HG02642 (cell line): ENCODE results near the gene CARS1.
"Not testable (repeated sequence)": the region's sequence is repeated elsewhere in the genome, so short reads cannot be mapped to it uniquely, and the experiment has no call there.

Experiments
- ATAC-seq: cut with Tn5 transposase; IDR thresholded peaks from one replicate; pipeline ENCODE4 v1.9.1; 2021; ENCODE audit warnings: mild to moderate bottlenecking; ENCODE audit not compliant: unreplicated experiment, poor library complexity

CARS1 gene

DNA sequence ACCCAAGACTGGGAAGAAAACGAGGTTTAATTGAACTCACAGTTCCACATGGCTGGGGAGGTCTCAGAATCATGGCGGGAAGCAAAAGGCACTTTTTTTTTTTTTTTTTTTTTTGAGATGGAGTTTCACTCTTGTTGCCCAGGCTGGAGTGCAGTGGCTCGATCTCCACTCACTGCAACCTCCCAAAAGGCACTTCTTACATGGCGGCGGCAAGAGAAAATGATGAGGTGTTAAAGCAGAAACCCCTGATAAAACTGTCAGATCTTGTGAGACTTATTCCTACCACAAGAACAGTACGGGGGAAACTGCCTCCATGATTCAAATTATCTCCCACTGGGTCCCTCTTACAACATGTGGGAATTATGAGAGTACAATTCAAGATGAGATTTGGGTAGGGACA, 7.5 kb upstream of the CARS1 start:
- ATAC-seq: not testable (repeated sequence)

GRCh38 chr11:3063876-3064275, 6.7 kb upstream of the CARS1 start:
- ATAC-seq: not testable (repeated sequence)

- not testable (repeated sequence) for ATAC-seq
These were observed 6.2 kb upstream of the CARS1 start for GRCh38 chr11:3063432-3063831.

DNA sequence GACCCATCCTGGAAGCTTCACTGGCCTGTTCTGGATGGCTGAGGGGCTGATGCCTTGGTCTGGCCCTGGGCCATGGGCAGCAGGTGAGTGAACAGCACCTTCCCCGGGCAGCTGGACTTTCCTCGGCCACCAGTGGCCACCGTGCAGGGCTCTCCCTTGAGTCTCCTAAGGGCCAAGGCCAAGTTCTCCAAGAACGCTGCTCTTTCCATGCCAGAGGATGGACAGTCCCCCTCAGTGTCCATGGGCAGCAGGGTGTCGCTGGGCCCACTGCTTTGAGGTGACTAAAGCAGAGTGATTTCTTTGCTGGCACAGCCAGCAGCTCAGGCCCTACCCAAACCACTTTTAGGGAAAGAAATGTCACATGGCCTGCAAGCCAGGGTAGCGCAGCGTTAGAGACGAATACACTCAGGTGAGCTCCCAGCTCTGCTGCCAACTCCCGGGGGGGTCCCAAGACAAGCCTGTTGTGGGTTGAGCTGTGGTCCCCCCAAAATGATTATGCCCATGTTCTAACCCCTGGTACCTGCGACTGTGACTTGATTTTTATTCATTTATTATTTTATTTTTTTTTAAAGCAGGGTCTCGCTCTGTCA, 3.3 kb upstream of the CARS1 start:
- ATAC-seq: no peak

GRCh38 chr11:3058753-3059664, 1.8 kb upstream of the CARS1 start:
- ATAC-seq: no peak

DNA sequence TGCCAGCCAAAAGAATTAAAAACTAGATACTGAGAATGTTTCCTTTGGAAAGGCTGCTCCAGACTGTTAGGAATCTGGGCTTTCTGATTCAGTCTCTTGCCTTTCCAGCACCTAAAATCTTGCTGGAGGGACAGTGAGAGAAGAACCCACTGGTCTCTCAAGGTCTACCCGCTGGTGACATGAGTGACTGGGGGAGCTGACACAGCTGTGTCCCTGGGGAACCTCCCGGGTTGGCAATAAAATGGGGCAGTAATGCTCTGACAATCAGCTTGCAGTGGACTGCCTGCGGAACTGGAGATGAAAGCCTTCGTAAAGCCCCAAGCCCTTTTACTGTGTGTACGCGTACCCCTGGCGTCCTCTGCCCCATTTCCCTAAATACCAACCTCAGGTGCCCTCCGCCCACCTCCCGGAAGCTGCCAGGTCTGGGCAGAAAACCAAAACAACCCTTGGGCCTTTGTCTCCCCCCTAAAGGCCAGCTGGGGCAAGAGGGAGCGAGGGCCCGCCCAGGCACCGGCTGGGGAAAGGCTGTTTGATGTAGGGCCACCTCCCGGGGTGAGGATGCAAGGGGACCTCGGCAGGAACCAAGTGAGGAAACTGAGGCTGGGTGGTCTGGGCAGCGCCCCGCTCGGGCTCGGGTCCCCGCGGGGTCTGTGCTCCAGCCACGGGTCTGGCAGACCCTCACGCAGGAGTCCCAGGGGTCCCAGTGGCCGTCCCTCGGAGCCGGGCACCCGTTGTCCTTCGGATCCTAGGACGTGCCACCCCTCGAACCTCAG, 741 bp downstream of the CARS1 start:
- ATAC-seq: peak; percentile 10

- ATAC-seq: no peak
These were observed 1.3 kb downstream of the CARS1 start for GRCh38 chr11:3055891-3056290.

DNA sequence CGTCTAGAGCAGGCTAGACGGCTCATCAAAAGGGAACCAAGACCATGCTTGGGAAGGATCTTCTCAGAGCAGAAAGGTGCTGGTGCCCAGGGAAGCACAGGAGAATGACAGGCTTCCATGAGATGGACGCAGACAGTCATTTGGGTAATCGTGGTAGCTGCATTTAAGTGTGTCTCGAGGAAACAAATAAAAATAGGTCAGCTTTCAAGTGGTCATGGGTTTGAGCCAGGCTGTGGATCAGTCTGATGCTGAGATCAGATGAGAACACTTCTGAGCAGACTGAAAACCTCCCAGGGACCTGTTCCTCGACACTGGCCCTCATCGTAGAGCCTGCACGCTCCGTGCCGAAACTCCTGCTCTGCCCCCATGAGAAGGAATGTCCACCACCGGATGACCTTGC, 4.7 kb downstream of the CARS1 start:
- no peak for ATAC-seq

- no peak for ATAC-seq
These were observed 5.1 kb downstream of the CARS1 start for GRCh38 chr11:3052109-3052479.

GRCh38 chr11:3051196-3052108, 5.8 kb downstream of the CARS1 start:
- no peak for ATAC-seq

DNA sequence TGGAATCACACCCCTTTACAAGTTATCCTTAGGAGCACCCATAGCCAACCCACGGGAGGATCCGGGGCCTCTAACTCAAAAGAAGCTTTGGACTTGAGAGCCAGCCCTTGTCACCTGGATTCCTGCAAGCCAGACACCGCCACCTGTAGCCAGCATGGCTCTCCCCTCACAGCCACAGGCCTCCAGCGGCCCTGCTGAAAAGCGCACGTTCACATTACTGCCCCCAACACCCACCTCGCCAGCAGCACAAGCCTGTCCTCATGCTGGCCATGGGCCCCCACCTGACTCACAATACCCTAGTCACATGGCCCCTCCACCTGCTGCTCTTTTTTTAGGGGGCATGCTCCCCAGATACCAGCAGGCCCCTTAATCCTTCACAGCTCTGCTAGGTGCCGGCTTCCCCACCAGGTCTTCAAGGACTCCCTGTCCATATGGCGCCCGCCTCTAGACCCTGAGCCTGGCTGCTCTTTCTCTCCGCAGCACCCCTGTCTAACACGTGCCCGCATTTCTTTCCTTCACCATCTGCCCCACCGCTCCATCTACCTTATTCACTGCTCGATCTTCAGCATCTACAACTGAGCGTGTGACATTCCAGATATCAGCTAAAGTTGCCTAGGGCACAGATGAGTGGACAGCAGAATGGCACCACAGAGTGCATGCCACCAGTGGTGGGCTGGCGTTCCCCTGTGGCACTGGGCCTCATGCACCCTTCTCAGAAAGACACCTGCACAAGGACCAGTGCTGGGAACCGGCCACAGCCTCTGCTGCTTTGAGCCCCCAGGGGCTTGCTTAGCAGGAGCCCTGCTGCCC, 6.6 kb downstream of the CARS1 start:
- ATAC-seq: no peak

DNA sequence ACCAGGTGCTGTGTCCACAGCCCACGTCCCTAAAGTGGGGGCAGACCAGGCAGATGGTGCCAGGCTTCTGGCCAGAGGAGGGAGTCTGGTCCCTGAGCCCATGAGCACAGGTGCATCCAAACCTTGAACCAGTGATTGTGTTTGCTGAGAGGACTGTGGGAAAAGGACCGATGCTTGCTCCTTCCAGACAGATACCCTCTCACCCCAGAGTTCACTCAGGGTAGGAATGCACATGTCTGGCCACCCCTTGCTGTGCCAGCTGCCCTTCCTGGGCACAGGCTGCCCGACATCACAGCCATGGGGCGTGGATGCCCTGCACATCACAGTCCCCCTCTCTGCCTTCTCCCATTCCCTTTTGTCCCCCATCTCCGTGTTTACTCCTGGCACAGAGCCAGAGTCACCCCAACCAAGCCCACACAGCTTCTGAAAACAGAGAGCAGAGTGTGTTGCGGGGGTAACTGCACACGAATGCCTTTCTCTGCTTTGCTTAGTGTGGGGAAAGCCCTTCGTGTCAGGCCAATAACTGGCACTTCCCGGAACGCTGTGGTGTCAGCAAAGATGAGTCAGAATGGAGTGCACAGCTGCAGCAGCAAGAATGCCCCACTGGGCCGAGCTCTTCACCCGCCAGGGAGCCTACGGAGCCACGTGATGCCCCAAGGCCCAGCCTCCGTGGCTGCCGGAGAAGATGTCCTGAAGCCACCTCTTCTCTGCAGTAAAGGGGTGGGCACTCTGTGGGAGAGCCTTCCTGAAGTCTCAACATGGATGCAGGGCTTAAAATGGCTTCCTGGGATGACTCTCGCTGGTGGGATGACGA, 7.6 kb downstream of the CARS1 start:
- peak; percentile 89 for ATAC-seq

GRCh38 chr11:3047637-3048036, 9.6 kb downstream of the CARS1 start:
- ATAC-seq: no peak

DNA sequence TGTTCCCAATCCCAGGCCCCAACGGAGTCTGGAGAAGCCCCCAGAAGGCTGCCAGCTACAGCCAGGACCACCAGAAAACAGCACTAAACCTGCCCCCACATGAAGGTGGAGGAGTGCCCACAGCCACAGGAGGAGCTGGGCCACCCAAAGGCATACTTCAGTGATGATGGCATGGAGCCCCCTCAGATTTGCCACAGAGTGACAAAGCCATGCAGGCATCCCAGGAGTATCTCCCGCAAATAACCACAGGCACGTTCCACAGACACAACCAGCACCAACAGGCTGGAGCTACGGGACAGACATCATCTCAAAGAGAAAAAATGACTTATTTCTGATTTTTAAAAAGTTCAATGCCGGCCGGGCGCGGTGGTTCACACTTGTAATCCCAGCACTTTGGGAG, 10.6 kb downstream of the CARS1 start:
- no peak for ATAC-seq

DNA sequence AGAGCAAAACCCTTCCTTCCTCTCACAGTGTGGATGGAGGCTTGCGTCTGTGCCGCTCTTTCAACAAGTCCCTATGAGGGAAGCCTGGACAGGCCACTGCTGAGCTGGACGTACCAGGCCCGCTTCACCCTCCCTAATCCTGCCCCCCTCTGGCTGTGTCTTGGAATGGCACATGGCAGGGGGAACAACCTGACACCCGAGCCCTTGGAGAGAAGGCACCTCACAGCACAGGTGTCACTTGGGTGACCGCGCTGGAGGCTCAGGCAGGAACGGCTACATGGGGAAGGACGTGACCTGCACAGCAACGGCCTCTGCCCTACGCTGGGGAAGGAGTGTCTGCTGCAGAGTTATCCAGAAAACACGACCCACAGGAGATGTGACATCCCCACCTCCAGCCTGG, 11.0 kb downstream of the CARS1 start:
- no peak for ATAC-seq

- ATAC-seq: no peak
These were observed 12.3 kb downstream of the CARS1 start for GRCh38 chr11:3044915-3045314.

GRCh38 chr11:3044004-3044403, 13.2 kb downstream of the CARS1 start:
- ATAC-seq: no peak

DNA sequence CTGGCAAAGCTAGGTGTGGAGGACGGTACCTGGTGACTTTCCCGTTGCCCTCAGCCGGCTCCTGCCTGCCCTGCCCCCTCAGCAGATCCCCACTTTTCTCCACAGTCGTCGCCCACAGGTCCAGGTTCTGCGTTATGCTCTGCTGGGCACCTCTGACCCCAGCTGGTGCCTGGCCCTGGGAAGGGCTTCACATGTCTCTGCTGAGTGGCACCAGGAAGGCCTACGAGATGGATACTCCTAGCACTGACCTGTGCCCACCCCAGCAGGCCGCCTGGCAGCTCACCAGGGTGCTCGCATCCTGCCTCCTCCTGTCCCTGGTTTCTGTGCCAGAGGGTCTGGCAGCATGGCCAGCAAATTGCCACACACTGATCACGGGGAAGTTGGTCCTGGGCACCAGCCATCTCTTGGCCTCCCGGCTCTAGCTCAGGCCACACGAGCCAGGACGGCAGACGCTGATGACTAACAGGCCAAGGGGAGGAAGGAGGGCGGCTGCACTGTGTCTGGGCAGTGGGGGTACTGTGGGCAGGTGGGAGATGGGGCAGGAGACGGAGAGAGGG, 13.8 kb downstream of the CARS1 start:
- no peak for ATAC-seq
